Uterus (tissue), 2 donors: ENCODE measurements around the gene EEA1.

Source experiments
- POLR2A ChIP-seq, 2 donors: fragments of 450-650 bp; IDR thresholded peaks; one replicate each; pipeline ENCODE4 v1.6.1; 2016; ENCODE audit warnings: antibody characterized with exemption in 2 of 2, mild to moderate bottlenecking in 1 of 2, moderate library complexity in 1 of 2
- TF ChIP-seq, protein P1 (sequence below), 4 experiments: fragments of 200-600 bp in 2 of 4; fragments of 450-650 bp in 2 of 4; sonication (generic) in 2 of 4; IDR thresholded peaks; one replicate each; pipeline ENCODE4 v1.5.1; 2016 to 2019; ENCODE audit warnings: antibody characterized with exemption in 4 of 4, mild to moderate bottlenecking in 2 of 4, moderate library complexity in 1 of 4

DNA sequence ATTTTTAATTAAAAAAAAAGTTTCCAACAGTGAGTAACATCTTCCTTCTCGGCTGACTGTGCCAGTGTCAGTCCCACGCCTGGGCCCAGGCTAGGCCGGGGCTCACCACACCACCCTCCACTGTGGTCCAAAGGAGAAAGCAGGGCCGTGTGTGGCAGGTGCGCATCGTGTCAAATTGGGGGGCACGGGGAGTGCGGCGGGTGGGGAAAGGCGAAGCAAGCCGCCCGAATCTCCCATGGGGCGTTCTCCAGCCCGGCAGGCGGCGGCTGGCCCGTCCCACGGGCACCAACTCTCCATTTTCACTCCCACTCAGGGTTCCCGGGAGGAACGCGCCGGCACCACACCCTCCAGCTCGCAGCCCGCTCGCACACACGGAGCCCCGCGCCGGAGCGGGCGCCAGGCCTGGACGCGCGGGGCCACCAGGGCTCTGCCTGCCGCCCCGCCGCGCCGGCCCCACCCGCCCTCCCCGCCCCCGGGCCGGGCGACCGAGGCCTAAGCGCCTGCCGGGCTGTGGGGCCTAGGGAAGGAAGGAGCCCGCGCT lies 604 bp downstream of the EEA1 start:
- no peak for TF ChIP-seq POLR2A (IDR thresholded peaks at IDR 0.05)
- TF ChIP-seq, protein P1, sequence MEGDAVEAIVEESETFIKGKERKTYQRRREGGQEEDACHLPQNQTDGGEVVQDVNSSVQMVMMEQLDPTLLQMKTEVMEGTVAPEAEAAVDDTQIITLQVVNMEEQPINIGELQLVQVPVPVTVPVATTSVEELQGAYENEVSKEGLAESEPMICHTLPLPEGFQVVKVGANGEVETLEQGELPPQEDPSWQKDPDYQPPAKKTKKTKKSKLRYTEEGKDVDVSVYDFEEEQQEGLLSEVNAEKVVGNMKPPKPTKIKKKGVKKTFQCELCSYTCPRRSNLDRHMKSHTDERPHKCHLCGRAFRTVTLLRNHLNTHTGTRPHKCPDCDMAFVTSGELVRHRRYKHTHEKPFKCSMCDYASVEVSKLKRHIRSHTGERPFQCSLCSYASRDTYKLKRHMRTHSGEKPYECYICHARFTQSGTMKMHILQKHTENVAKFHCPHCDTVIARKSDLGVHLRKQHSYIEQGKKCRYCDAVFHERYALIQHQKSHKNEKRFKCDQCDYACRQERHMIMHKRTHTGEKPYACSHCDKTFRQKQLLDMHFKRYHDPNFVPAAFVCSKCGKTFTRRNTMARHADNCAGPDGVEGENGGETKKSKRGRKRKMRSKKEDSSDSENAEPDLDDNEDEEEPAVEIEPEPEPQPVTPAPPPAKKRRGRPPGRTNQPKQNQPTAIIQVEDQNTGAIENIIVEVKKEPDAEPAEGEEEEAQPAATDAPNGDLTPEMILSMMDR (IDR thresholded peaks at IDR 0.05), result no peak
